ENCODE data around the gene FAM185A.
"Not testable (repeated sequence)": the region's sequence is repeated elsewhere in the genome, so short reads cannot be mapped to it uniquely, and the experiment has no call there.

FAM185A gene

GRCh38 chr7:102834466-102834865 lies 85.7 kb downstream of the FAM185A start:
- Mint-ChIP-seq H3K4me1 (ENCODE audit: low read depth) (peaks cover 10% of the 10 kb centered on the region), H3K36me3 (ENCODE audit: low read depth) (no peaks in the 10 kb centered on the region), H3K27ac (no peak overlapping the region)

GRCh38 chr7:102834999-102835398 lies 86.2 kb downstream of the FAM185A start:
- Mint-ChIP-seq H3K9me3 (no peaks in the 10 kb centered on the region), H3K4me3 (no peak overlapping the region), H3K4me1 (ENCODE audit: low read depth) (peaks cover 10% of the 10 kb centered on the region), H3K27me3 (ENCODE audit: low read depth) (peaks cover 11% of the 10 kb centered on the region), H3K27ac (no peak overlapping the region), H3K36me3 (ENCODE audit: low read depth) (no peaks in the 10 kb centered on the region)

More at GRCh38 chr7:102834466-102834865, 85.7 kb downstream of the FAM185A start:
- H3K27me3 Mint-ChIP-seq (ENCODE audit: low read depth) = peaks cover 11% of the 10 kb centered on the region
- H3K9me3 Mint-ChIP-seq = no peaks in the 10 kb centered on the region
- H3K4me3 Mint-ChIP-seq = no peak overlapping the region

GRCh38 chr7:102836191-102836919 lies 87.6 kb downstream of the FAM185A start:
- Mint-ChIP-seq H3K9me3 (no peaks in the 10 kb centered on the region), H3K27ac (no peak overlapping the region), H3K36me3 (ENCODE audit: low read depth) (no peaks in the 10 kb centered on the region), H3K4me3 (no peak overlapping the region), H3K4me1 (ENCODE audit: low read depth) (peaks cover 10% of the 10 kb centered on the region), H3K27me3 (ENCODE audit: low read depth) (peaks cover 11% of the 10 kb centered on the region)

- Mint-ChIP-seq H3K27ac (no peak overlapping the region), H3K9me3 (no peaks in the 10 kb centered on the region), H3K4me3 (no peak overlapping the region), H3K4me1 (ENCODE audit: low read depth) (peaks cover 10% of the 10 kb centered on the region), H3K27me3 (ENCODE audit: low read depth) (peaks cover 11% of the 10 kb centered on the region), H3K36me3 (ENCODE audit: low read depth) (no peaks in the 10 kb centered on the region)
These were observed 88.2 kb downstream of the FAM185A start for GRCh38 chr7:102836977-102837376.

GRCh38 chr7:102837802-102838201 lies 89.0 kb downstream of the FAM185A start:
- Mint-ChIP-seq H3K36me3 (ENCODE audit: low read depth) (no peaks in the 10 kb centered on the region), H3K9me3 (no peaks in the 10 kb centered on the region), H3K27ac (no peak overlapping the region), H3K4me1 (ENCODE audit: low read depth) (peaks cover 10% of the 10 kb centered on the region), H3K4me3 (no peak overlapping the region), H3K27me3 (ENCODE audit: low read depth) (peaks cover 11% of the 10 kb centered on the region)

- H3K9me3 Mint-ChIP-seq; H3K4me3 Mint-ChIP-seq; H3K27ac Mint-ChIP-seq; H3K36me3 Mint-ChIP-seq (ENCODE audit: low read depth); H3K4me1 Mint-ChIP-seq (ENCODE audit: low read depth): not testable (repeated sequence)
- H3K27me3 Mint-ChIP-seq (ENCODE audit: low read depth) = peaks cover 11% of the 10 kb centered on the region
These were observed 89.8 kb downstream of the FAM185A start for GRCh38 chr7:102838572-102839101.

GRCh38 chr7:102840404-102840803 lies 91.6 kb downstream of the FAM185A start:
- no peaks in the 10 kb centered on the region for H3K9me3 Mint-ChIP-seq
- no peaks in the 10 kb centered on the region for H3K36me3 Mint-ChIP-seq (ENCODE audit: low read depth)
- peaks cover 14% of the 10 kb centered on the region for H3K27me3 Mint-ChIP-seq (ENCODE audit: low read depth)
- no peak overlapping the region for H3K27ac Mint-ChIP-seq
- H3K4me3 Mint-ChIP-seq = no peak overlapping the region
- H3K4me1 Mint-ChIP-seq (ENCODE audit: low read depth) = peaks cover 3% of the 10 kb centered on the region

- Mint-ChIP-seq H3K36me3 (ENCODE audit: low read depth) (no peaks in the 10 kb centered on the region), H3K4me3 (no peak overlapping the region), H3K27ac (no peak overlapping the region), H3K4me1 (ENCODE audit: low read depth) (peaks cover 2% of the 10 kb centered on the region), H3K27me3 (ENCODE audit: low read depth) (peaks cover 14% of the 10 kb centered on the region), H3K9me3 (no peaks in the 10 kb centered on the region)
These were observed 92.5 kb downstream of the FAM185A start for GRCh38 chr7:102841290-102841689.

- no peaks in the 10 kb centered on the region for H3K4me1 Mint-ChIP-seq (ENCODE audit: low read depth)
- no peak overlapping the region for H3K4me3 Mint-ChIP-seq
- no peak overlapping the region for H3K27ac Mint-ChIP-seq
- H3K9me3 Mint-ChIP-seq = no peaks in the 10 kb centered on the region
- H3K36me3 Mint-ChIP-seq (ENCODE audit: low read depth) = no peaks in the 10 kb centered on the region
- peaks cover 6% of the 10 kb centered on the region for H3K27me3 Mint-ChIP-seq (ENCODE audit: low read depth)
These were observed 93.5 kb downstream of the FAM185A start for GRCh38 chr7:102842284-102842683.

- Mint-ChIP-seq H3K27ac (no peak overlapping the region), H3K27me3 (ENCODE audit: low read depth) (peaks cover 6% of the 10 kb centered on the region), H3K9me3 (no peaks in the 10 kb centered on the region), H3K4me3 (no peak overlapping the region), H3K36me3 (ENCODE audit: low read depth) (no peaks in the 10 kb centered on the region), H3K4me1 (ENCODE audit: low read depth) (no peaks in the 10 kb centered on the region)
These were observed 95.1 kb downstream of the FAM185A start for GRCh38 chr7:102843850-102844249.

GRCh38 chr7:102845346-102845745 lies 96.5 kb downstream of the FAM185A start:
- H3K4me3 Mint-ChIP-seq = no peak overlapping the region
- no peaks in the 10 kb centered on the region for H3K9me3 Mint-ChIP-seq
- H3K4me1 Mint-ChIP-seq (ENCODE audit: low read depth) = no peaks in the 10 kb centered on the region
- H3K27ac Mint-ChIP-seq = no peak overlapping the region
- peaks cover 6% of the 10 kb centered on the region for H3K27me3 Mint-ChIP-seq (ENCODE audit: low read depth)
- no peaks in the 10 kb centered on the region for H3K36me3 Mint-ChIP-seq (ENCODE audit: low read depth)

GRCh38 chr7:102849079-102849478 lies 100.3 kb downstream of the FAM185A start:
- Mint-ChIP-seq H3K27ac (no peak overlapping the region), H3K27me3 (ENCODE audit: low read depth) (peaks cover 16% of the 10 kb centered on the region), H3K9me3 (peaks cover 4% of the 10 kb centered on the region), H3K36me3 (ENCODE audit: low read depth) (peaks cover 2% of the 10 kb centered on the region), H3K4me1 (ENCODE audit: low read depth) (no peaks in the 10 kb centered on the region), H3K4me3 (no peak overlapping the region)

- Mint-ChIP-seq H3K4me1 (ENCODE audit: low read depth) (no peaks in the 10 kb centered on the region), H3K27ac (no peak overlapping the region), H3K4me3 (no peak overlapping the region), H3K9me3 (peaks cover 4% of the 10 kb centered on the region), H3K36me3 (ENCODE audit: low read depth) (peaks cover 2% of the 10 kb centered on the region), H3K27me3 (ENCODE audit: low read depth) (peaks cover 12% of the 10 kb centered on the region)
These were observed 100.7 kb downstream of the FAM185A start for GRCh38 chr7:102849538-102849937.

- Mint-ChIP-seq H3K4me1 (ENCODE audit: low read depth) (no peaks in the 10 kb centered on the region), H3K36me3 (ENCODE audit: low read depth) (peaks cover 2% of the 10 kb centered on the region), H3K9me3 (peaks cover 4% of the 10 kb centered on the region)
These were observed 107.2 kb downstream of the FAM185A start for GRCh38 chr7:102856036-102856435.

More at GRCh38 chr7:102856036-102856435, 107.2 kb downstream of the FAM185A start:
- Mint-ChIP-seq H3K27me3 (ENCODE audit: low read depth) (peaks cover 25% of the 10 kb centered on the region), H3K27ac (no peak overlapping the region), H3K4me3 (no peak overlapping the region)
